Measurements from ENCODE around the gene HPCAL1. TPM values are rescaled to one million over a fixed set of nuclear protein-coding genes. Genes with fewer than 3 reads are reported as not detected.

Gene HPCAL1
- total and polyA plus RNA-seq, 2 experiments from 2014 or later: 8.3 to 25.4 TPM

DNA sequence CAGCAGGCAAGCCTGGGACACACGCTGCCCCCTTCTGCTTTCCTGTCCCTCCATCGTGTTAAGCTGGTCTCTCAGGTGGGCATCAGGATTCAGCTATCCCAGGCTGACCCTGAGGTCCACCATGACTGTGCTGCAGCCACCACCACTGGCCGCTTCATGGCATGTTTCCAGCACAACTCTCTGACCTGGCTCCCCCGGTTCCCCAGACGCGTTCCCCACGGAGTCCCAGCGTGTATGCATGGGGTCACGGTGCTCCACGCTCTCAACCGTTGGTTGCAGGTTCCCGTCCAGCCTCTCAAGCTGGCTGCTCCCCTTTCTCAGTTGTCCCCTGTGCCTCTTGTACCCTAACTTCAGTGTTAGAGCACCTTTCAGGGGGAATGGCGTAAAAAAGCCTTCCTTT, 20.3 kb downstream of the HPCAL1 start:
- Histone ChIP-seq H2AFZ (no peak overlapping the region), H3K27me3 (ENCODE audit: insufficient read depth) (no peaks in the 10 kb centered on the region), H3K4me1 (ENCODE audit: insufficient read depth) (peaks cover 6% of the 10 kb centered on the region; the same call in 1 of the 2 replicates), H3K36me3 (ENCODE audit: insufficient read depth) (no peaks in the 10 kb centered on the region), H4K20me1 (replicated peaks; ENCODE audit: insufficient read depth) (no peaks in the 10 kb centered on the region), H3K4me3 (no peak overlapping the region), H3K9me2 (ENCODE audit: insufficient read depth) (0 out of 2 replicates have a peak, but pooled peaks cover 3% of the 10 kb centered on the region), H3F3A (replicated peaks; ENCODE audit: low read depth) (no peaks in the 10 kb centered on the region), H3K27ac (ENCODE audit: low read depth) (no peak overlapping the region), H3K79me2 (replicated peaks; ENCODE audit: insufficient read depth) (no peaks in the 10 kb centered on the region), H3K4me2 (no peak overlapping the region)
- no peak for DNase-seq (ENCODE audit: low spot score)
- no peak overlapping the region for H3K27ac Mint-ChIP-seq
- H3K27me3 Mint-ChIP-seq (ENCODE audit: insufficient read depth, low read depth, poor library complexity): peaks cover 8% of the 10 kb centered on the region
- peaks cover 7% of the 10 kb centered on the region; the same call in 1 of the 3 replicates for H3K9me3 Mint-ChIP-seq
- peaks cover 6% of the 10 kb centered on the region; the same call in 1 of the 3 replicates for H3K36me3 Mint-ChIP-seq (ENCODE audit: low read depth)
- TF ChIP-seq EZH2 (IDR thresholded peaks at IDR 0.05; ENCODE audit: low read depth, unreplicated experiment) (no peak), STAT1 (IDR thresholded peaks at IDR 0.05; ENCODE audit: unreplicated experiment) (no peak), JUNB (IDR thresholded peaks at IDR 0.05; ENCODE audit: unreplicated experiment) (no peak), ZNF114 (CRISPR knock-in tag; IDR thresholded peaks at IDR 0.05) (no peak), ZNF331 (CRISPR knock-in tag; IDR thresholded peaks at IDR 0.05; ENCODE audit: low read depth) (no peak), CREB1 (CRISPR knock-in tag; IDR thresholded peaks at IDR 0.05; ENCODE audit: low read depth) (no peak), EZH2phosphoT487 (IDR thresholded peaks at IDR 0.05; ENCODE audit: unreplicated experiment) (no peak), POLR2AphosphoS5 (IDR thresholded peaks at IDR 0.05; ENCODE audit: low read depth) (no peak), NANOG (IDR thresholded peaks at IDR 0.05; ENCODE audit: borderline replicate concordance) (no peak)
- TF ChIP-seq, protein P1, sequence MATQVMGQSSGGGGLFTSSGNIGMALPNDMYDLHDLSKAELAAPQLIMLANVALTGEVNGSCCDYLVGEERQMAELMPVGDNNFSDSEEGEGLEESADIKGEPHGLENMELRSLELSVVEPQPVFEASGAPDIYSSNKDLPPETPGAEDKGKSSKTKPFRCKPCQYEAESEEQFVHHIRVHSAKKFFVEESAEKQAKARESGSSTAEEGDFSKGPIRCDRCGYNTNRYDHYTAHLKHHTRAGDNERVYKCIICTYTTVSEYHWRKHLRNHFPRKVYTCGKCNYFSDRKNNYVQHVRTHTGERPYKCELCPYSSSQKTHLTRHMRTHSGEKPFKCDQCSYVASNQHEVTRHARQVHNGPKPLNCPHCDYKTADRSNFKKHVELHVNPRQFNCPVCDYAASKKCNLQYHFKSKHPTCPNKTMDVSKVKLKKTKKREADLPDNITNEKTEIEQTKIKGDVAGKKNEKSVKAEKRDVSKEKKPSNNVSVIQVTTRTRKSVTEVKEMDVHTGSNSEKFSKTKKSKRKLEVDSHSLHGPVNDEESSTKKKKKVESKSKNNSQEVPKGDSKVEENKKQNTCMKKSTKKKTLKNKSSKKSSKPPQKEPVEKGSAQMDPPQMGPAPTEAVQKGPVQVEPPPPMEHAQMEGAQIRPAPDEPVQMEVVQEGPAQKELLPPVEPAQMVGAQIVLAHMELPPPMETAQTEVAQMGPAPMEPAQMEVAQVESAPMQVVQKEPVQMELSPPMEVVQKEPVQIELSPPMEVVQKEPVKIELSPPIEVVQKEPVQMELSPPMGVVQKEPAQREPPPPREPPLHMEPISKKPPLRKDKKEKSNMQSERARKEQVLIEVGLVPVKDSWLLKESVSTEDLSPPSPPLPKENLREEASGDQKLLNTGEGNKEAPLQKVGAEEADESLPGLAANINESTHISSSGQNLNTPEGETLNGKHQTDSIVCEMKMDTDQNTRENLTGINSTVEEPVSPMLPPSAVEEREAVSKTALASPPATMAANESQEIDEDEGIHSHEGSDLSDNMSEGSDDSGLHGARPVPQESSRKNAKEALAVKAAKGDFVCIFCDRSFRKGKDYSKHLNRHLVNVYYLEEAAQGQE (IDR thresholded peaks at IDR 0.05; ENCODE audit: unreplicated experiment): no peak
- TF ChIP-seq, protein P2, sequence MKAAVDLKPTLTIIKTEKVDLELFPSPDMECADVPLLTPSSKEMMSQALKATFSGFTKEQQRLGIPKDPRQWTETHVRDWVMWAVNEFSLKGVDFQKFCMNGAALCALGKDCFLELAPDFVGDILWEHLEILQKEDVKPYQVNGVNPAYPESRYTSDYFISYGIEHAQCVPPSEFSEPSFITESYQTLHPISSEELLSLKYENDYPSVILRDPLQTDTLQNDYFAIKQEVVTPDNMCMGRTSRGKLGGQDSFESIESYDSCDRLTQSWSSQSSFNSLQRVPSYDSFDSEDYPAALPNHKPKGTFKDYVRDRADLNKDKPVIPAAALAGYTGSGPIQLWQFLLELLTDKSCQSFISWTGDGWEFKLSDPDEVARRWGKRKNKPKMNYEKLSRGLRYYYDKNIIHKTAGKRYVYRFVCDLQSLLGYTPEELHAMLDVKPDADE (IDR thresholded peaks at IDR 0.05): no peak
- TF ChIP-seq, protein P3, sequence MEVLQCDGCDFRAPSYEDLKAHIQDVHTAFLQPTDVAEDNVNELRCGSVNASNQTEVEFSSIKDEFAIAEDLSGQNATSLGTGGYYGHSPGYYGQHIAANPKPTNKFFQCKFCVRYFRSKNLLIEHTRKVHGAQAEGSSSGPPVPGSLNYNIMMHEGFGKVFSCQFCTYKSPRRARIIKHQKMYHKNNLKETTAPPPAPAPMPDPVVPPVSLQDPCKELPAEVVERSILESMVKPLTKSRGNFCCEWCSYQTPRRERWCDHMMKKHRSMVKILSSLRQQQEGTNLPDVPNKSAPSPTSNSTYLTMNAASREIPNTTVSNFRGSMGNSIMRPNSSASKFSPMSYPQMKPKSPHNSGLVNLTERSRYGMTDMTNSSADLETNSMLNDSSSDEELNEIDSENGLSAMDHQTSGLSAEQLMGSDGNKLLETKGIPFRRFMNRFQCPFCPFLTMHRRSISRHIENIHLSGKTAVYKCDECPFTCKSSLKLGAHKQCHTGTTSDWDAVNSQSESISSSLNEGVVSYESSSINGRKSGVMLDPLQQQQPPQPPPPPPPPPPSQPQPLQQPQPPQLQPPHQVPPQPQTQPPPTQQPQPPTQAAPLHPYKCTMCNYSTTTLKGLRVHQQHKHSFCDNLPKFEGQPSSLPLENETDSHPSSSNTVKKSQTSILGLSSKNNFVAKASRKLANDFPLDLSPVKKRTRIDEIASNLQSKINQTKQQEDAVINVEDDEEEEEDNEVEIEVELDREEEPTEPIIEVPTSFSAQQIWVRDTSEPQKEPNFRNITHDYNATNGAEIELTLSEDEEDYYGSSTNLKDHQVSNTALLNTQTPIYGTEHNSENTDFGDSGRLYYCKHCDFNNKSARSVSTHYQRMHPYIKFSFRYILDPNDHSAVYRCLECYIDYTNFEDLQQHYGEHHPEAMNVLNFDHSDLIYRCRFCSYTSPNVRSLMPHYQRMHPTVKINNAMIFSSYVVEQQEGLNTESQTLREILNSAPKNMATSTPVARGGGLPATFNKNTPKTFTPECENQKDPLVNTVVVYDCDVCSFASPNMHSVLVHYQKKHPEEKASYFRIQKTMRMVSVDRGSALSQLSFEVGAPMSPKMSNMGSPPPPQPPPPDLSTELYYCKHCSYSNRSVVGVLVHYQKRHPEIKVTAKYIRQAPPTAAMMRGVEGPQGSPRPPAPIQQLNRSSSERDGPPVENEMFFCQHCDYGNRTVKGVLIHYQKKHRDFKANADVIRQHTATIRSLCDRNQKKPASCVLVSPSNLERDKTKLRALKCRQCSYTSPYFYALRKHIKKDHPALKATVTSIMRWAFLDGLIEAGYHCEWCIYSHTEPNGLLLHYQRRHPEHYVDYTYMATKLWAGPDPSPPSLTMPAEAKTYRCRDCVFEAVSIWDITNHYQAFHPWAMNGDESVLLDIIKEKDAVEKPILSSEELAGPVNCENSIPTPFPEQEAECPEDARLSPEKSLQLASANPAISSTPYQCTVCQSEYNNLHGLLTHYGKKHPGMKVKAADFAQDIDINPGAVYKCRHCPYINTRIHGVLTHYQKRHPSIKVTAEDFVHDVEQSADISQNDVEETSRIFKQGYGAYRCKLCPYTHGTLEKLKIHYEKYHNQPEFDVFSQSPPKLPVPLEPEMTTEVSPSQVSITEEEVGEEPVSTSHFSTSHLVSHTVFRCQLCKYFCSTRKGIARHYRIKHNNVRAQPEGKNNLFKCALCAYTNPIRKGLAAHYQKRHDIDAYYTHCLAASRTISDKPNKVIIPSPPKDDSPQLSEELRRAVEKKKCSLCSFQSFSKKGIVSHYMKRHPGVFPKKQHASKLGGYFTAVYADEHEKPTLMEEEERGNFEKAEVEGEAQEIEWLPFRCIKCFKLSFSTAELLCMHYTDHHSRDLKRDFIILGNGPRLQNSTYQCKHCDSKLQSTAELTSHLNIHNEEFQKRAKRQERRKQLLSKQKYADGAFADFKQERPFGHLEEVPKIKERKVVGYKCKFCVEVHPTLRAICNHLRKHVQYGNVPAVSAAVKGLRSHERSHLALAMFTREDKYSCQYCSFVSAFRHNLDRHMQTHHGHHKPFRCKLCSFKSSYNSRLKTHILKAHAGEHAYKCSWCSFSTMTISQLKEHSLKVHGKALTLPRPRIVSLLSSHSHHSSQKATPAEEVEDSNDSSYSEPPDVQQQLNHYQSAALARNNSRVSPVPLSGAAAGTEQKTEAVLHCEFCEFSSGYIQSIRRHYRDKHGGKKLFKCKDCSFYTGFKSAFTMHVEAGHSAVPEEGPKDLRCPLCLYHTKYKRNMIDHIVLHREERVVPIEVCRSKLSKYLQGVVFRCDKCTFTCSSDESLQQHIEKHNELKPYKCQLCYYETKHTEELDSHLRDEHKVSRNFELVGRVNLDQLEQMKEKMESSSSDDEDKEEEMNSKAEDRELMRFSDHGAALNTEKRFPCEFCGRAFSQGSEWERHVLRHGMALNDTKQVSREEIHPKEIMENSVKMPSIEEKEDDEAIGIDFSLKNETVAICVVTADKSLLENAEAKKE (CRISPR knock-in tag; IDR thresholded peaks at IDR 0.05): no peak
- TF ChIP-seq, protein P4, sequence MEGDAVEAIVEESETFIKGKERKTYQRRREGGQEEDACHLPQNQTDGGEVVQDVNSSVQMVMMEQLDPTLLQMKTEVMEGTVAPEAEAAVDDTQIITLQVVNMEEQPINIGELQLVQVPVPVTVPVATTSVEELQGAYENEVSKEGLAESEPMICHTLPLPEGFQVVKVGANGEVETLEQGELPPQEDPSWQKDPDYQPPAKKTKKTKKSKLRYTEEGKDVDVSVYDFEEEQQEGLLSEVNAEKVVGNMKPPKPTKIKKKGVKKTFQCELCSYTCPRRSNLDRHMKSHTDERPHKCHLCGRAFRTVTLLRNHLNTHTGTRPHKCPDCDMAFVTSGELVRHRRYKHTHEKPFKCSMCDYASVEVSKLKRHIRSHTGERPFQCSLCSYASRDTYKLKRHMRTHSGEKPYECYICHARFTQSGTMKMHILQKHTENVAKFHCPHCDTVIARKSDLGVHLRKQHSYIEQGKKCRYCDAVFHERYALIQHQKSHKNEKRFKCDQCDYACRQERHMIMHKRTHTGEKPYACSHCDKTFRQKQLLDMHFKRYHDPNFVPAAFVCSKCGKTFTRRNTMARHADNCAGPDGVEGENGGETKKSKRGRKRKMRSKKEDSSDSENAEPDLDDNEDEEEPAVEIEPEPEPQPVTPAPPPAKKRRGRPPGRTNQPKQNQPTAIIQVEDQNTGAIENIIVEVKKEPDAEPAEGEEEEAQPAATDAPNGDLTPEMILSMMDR (conservative IDR thresholded peaks at IDR 0.05; ENCODE audit: low read depth in 2 of 2): no peak
- H3K4me1 Mint-ChIP-seq: peaks cover 46% of the 10 kb centered on the region
- ATAC-seq: no peak
- no peak overlapping the region for H3K4me3 Mint-ChIP-seq

Measured in GM23338 (cell line).